ENCODE data around the gene NPL. TPM values are rescaled to one million over a fixed set of nuclear protein-coding genes. Genes with fewer than 3 reads are reported as not detected.

The NPL gene
- polyA plus RNA-seq, 3 donors: 4.5 to 8.7 (median 7.1) TPM

DNA sequence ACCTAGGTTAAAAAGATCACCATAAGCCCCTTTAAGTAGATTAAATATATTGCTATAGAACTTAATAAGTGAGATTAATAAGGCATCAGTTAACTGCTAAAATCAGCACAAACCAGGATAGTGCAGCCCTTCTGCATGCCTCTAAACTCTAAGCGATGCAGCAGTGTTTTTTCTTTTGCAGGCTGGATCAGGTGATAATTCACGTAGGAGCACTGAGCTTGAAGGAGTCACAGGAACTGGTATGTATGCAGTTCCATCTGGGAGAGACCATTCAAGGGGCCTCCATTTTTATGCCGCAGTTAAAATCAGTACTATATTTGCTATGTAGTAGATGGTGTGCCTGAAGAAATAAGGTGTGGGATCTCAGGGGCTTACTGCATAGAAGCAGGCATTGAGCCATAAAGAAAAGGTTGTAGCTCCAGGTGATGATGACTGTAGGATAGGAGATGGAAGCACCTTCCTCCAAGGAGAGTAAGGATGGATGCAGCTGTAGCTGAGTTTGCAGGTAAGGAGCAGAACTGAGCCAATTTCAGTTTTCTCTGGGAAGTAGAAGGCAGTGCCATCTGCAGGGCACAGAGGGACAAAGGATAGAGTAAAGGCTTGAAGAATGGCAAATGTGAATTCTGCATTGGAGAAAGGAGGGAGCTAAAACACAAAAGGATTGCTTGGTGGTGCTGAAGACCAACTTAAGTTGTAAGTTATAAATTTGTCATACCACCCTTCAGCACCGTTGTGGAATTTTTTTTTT lies 22.6 kb downstream of the NPL start:
- no peak for DNase-seq (ENCODE audit: low read depth in 3 of 3, low spot score in 2 of 3)

DNA sequence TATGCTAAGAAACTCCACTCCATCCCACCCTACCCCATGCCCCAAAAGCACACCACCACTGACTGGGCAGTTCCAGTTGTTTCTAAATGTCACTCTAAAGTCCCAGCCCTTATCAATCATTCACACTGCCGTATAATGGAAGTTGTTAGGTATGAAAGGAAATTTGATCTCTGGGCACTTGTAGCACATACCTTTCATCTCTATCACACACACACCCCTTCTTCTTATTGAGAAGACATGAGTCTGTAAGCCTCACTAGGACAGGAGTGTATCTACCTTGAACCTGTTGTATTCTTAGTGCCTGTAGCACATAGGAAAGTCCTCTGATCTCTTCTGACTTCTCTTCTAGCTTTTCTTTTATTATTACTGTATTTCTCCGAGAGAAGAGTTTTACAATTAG lies 27.3 kb downstream of the NPL start:
- DNase-seq (ENCODE audit: low read depth in 3 of 3, low spot score in 2 of 3): no peak

DNA sequence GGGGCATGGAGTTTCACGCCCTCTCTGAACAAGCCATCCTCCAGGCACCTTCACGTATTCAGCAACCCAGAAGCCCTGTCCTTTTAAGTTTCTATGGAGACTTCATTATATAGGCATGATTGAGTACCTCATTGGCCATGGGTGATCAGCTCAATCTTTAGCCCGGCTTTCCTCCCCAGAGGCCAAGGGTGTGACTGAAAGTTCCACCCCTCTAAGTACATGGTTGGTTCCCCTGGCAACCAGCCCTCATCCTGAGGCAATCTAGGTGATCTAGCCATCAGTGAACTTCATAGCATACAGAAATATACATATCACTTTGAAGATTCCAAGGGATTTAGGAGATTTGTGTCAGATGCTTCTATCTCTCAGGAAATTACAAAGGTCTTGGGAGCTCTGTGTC lies 28.2 kb downstream of the NPL start:
- no peak for DNase-seq (ENCODE audit: low read depth in 3 of 3, low spot score in 2 of 3)

DNA sequence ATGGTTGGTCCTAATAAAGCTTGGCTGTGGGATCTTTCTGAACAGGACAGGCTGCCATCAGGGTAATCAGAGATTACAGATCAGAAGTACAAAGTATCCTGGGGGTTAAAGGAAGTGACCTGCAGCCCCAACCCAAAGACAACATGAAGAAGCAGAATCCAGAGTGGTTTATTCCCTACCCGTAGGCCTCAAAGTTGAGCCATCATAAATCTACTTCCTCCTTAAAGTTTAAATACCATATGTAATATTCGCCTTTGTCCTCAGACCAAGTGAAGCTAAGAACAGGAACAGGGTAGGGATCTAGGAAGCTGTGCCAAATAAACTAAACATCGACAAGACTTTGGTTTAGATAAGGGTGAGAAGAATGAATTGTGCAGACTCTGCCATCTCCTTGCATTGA lies 33.6 kb downstream of the NPL start:
- DNase-seq (ENCODE audit: low read depth in 3 of 3, low spot score in 2 of 3): no peak

DNA sequence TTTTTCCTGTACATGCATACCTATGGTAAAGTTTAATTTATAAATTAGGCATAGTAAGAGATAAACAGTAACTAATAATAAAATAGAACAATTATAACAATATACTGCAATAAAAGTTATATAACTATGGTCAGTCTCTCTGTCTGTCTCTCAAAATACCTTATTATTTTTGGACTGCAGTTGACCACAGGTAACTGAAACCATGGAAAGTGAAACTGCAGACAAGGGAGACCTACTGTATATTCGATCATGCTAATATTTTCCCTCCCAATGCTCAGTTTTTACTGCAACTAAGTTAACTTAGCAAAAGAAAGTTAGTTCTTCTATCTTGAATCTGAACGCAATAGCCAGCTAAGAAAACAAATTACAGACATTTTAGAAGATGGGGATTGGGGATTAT lies 37.3 kb downstream of the NPL start:
- no peak for DNase-seq (ENCODE audit: low read depth in 3 of 3, low spot score in 2 of 3)

DNA sequence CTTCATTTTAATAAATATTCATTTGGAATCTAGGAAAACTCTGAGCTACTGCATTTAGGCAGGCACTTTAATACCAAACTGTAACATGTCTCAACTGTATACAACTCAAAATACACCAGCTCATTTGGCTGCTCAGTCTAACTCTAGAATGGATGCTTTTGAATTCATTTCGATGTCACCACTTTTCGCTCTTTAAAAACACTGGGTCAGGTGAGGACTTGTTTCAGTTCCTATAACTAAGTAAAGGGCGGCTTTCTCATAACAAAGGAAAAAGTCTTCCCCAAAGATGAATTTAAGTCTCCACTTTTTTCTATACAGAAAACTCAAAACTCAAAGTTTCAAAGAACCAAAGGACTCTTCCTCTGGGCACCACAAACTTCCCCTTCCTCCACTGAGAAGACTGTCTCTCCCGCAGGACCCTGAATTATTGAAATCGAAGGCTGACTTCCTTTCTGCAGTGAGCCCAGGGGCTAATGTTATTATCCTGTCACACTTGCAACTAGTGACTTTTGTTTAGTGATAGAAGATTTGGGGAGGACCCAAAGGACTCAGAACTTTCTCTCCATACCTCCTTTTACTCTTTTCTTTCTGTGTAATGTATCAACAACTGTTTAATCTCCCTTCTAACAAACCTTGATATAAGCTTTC lies 39.8 kb downstream of the NPL start:
- DNase-seq (ENCODE audit: low read depth in 3 of 3, low spot score in 2 of 3): no peak

DNA sequence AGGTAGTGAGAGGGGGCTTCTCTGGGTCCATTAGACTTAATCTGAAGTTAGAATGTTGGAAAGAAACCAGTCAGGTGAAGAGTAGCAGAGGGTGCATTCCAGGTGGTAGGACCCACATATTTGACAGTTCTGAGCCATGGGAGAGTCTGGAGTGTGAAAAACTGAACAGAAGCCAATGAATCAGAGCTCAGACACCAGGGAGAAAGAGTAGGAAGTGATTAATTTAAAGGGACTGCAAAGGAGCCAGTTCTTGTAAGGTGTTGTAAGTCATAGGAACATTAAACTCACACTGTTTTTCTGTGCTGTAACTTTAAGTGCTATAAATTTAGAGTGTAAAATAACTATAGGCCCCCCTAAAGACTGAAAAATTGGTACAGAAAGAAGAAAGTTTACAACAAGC lies 43.7 kb downstream of the NPL start:
- DNase-seq (ENCODE audit: low read depth in 3 of 3, low spot score in 2 of 3): no peak

DNA sequence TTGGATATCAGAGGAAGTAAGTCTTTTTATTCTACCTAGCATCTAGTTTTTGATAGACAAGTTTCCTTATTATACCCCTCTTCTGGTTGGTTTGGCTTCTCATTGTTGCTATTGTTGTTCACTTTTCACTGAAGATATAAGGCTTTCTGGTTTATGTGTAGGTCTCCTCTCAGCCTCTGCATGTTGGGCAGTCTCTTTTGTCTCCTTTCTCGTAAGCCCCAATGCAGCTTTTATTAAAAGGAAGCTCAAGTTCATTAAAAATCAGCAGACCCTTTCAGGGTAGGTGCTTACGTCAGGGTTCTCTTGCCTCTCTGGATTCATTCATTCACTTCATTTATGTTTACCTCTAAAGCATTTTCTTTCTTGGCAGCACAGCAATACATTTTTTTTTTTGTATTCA lies 44.8 kb downstream of the NPL start:
- no peak for DNase-seq (ENCODE audit: low read depth in 3 of 3, low spot score in 2 of 3)

DNA sequence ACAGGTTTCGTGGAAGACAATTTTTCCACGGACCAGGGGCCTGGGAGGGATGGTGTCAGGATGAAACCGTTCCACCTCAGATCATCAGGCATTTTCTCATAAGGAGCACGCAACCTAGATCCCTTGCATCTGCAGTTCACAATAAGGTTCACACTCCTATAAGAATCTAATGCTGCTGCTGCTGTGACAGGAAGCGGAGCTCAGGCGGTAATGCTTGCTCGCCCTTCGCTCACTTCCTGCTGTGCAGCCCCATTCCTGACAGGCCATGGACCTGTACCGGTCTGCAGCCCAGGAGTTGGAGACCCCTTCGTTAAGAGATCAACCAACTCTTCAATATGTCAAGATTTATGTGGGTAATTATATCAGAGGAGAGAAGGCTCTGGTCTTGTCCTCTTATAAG lies 46.2 kb downstream of the NPL start:
- no peak for DNase-seq (ENCODE audit: low read depth in 3 of 3, low spot score in 2 of 3)

DNA sequence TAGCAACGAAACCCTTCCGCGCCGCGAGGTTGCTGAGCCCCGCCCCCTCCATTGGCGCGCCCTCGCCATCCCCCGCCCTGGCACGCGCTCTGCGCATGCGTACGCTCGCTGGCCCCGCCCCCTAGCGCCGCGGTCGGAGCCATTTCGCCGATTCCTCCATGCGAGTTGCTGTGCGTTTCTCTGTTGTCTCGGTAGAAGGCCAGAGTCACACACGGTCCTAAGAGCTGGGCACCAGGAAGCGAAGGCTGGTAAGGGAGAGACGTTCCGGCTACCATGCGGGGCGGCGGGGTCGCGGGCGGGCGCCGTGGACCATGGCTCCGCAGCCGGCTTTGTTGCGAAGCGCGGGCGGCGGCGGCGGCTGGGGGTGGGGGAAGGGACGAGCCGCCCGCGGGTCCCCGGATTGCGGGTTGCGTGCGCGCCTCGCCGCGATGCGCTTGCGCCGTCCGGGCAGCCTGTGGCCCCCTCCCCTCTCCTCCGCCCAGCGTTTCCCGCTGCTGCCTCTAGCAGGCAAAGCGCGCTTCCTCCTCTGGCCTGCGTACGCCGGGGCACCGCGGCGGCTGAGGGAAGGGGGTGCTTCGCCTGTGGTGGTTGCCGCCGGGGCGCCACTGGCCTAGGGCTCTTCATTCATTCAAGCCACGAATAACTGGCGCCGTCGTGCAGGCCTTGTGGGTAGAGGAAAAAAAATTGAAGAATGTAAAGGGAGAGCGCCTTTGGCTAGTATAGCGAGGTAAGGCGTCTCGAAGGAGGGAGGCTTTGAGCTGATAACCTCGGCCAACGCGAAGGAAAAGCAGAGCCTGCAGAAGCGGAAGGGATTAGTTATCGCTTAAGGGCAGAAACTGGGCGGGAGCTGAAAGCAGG lies 49.9 kb downstream of the NPL start, which contains the start of gene DHX9:
Gene DHX9, plus strand, starts transcription at position 139 of the 858 bp plus-strand sequence. CDS start 3,220 bp downstream, outside the sequence.
- DNase-seq (ENCODE audit: low read depth in 3 of 3, low spot score in 2 of 3): peak; percentile 82 to 87 (median 84)

DNA sequence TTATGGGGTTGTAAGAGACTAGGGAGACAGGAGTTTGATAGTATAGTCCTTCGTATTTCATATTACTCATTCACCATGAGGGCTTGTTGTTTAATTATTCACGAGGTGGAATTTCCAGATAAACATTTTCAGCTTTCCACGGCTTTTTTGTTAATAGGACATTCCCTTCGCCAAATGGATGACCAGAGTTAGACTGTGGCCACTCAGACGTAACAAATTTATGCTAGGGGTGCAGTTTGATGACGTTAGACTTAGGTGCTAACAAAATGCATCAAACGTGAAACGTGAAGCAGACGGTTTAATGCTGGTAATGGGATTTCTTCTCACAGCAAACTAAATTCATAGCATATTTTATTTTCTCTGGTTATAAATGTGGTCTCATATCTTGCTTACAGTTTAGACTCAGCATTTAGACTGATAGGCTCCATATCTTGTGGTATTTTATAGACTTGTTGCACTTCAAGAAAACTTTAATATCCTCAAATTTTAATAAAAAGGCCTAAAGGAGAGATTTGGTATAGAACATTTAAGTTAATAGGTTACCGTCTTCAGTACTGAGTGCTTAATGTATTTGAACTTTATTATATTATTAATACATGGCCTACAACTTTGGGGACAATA lies 51.9 kb downstream of the NPL start:
- peak in 2 of 3 donors; percentile 33 to 39 for DNase-seq (ENCODE audit: low read depth in 3 of 3, low spot score in 2 of 3)

DNA sequence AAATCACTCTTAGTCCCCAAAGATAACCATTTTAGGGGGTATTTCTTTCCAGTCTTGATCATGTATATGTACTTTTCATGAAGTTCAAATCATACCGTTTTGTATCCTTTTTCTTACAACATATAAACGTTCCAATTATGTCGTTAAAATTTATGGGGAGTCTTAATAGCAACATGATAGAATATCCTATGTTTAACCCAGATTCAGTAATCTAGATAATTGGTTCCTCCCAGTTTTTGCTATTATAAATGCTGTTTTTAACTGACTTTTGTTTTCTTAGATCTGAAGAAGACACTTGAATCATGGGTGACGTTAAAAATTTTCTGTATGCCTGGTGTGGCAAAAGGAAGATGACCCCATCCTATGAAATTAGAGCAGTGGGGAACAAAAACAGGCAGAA lies 52.7 kb downstream of the NPL start:
- no peak for DNase-seq (ENCODE audit: low read depth in 3 of 3, low spot score in 2 of 3)

DNA sequence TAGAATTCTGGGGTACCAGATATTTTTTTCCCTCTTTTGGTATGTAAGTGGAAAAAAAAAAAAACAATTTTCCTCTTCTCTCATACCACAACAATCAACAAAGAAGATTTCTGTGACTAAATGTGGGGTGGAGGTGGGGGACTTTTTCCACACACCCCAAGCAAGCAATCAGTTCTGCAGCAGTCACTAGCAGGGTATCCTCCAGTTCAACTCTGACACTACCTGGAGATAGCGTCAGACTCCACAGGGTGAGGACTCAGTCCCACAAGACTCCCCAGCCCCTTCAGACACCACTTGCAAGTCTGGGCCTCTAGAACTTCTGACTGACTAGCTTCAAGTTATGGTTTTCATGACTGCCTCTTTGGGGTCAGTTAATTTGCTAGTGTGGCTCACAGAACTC lies 55.8 kb downstream of the NPL start:
- DNase-seq (ENCODE audit: low read depth in 3 of 3, low spot score in 2 of 3): no peak

DNA sequence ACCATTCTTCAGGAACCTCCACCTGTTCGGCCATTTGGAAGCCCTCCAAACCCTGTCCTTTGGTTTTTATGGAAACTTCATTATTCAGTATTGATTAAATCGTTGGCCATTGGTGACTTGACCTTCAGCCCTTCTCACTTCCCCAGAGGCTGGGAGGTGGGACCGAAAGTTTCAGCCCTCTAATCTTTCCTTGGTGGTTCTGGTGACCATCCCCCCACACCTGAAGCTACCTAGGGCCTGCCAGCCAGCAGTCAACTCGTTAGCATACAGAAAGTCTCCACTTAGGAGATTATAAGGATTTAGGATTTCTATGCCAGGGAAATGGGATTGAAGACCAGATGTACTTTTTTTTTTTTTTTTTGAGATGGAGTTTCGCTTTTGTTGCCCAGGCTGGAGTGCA lies 56.3 kb downstream of the NPL start:
- DNase-seq (ENCODE audit: low read depth in 3 of 3, low spot score in 2 of 3): no peak

DNA sequence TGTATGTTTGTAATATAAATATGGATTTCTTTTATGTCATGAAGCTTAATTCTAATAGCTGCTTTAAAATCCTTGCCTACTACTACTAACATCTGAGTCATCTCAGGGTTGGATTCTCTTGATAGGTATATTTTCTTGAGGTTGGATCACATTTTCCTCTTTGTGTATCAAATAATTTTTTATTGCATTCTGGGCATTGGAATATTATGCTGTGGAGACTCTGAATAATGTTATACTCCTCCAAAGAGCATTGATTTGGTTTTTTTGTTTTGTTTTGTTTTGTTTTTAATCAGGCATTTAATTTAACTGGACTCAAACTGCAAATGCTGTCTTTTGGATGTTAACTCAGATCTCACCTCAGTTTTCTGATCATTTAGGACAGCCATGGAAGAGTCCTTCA lies 57.5 kb downstream of the NPL start:
- DNase-seq (ENCODE audit: low read depth in 3 of 3, low spot score in 2 of 3): no peak

DNA sequence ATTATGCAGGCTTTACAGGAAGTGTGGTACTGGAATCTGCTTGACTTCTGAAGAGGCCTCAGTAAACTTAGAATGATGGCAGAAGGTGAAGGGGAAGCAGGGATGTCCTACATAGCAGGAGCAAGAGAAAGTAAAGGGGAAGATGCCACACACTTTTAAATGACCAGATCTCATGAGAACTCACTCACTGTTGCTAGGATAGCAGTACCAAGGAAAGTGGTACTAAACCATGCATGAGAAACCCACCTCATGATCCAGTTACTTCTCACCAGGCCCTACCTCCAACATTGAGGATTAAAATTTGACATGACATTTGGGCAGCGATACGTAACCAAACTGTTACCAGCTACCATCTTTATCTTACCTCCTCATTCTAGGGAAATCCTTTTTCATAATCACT lies 59.2 kb downstream of the NPL start:
- no peak for DNase-seq (ENCODE audit: low read depth in 3 of 3, low spot score in 2 of 3)

DNA sequence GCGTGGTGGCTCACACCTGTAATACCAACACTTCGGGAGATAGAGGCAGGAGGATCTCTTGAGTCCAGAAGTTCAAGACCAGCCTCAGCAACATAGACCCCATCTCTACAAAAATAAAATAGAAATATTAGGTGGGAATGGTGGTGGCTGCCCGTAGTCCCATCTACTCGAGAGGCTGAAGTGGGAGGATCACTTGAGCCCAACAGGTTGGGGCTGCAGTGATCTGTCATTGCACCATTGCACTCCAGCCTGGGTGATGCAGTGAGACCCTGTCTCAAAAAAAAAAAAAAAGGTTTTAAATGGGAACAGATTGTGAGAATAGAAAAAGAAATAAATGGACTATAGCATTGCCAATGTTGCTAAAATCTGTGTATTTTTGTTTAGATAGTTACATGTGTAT lies 60.7 kb downstream of the NPL start:
- no peak for DNase-seq (ENCODE audit: low read depth in 3 of 3, low spot score in 2 of 3)

DNA sequence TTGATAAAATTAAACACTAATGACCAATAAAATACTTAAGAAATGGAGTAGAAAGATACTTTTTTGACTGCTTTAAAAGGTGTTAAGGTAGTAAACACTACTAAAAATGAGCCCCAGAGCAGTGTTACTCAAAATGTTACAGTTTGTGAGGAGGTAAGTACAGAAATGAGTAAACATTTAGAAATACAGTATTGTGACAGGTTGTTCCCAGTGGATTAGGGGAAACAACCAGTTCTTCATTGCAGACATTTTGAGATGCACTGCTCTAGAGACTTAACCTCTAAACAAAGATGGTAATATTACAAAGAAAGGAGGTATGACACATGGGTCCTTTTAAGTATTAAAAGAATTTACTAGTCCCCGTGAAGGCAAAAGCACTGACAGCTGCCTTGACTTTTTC lies 62.3 kb downstream of the NPL start:
- DNase-seq (ENCODE audit: low read depth in 3 of 3, low spot score in 2 of 3): no peak

DNA sequence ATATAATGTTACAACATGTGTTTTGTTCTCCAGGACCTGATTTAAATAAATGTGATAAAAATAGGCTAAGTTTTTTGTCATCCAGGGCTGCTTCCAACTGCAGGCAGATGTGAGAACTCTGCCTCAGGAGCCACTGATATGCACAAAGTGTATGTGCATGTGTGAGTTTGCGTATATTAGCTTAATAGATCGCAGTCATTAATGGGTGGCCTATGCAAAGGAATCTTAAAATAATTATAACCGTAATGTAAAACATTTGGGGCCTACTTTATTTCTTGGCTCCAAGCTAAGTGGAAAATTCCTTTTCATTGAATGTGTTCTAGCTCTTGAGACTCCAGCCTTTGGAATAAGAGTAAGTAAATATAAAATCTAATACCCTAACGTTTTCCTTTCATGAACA lies 66.3 kb downstream of the NPL start:
- no peak for DNase-seq (ENCODE audit: low read depth in 3 of 3, low spot score in 2 of 3)

DNA sequence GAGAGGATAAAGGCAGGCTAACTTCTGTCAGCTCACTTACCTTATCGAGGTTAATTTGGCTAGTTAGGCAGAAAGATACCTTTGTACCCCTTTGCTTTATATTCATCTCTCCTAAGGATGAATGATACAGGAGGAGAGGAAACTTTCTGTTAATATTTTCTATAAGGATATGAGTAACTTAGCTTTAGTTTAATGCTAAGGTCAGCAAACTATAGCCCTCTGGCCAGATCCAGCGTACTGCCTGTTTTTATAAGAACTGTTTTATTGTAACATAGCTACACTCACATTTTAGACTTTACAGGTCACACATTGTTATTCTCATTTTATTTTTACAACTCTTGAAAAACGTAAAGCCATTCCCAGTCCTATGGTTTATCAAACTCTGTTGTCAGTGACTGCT lies 67.6 kb downstream of the NPL start:
- no peak for DNase-seq (ENCODE audit: low read depth in 3 of 3, low spot score in 2 of 3)

DNA sequence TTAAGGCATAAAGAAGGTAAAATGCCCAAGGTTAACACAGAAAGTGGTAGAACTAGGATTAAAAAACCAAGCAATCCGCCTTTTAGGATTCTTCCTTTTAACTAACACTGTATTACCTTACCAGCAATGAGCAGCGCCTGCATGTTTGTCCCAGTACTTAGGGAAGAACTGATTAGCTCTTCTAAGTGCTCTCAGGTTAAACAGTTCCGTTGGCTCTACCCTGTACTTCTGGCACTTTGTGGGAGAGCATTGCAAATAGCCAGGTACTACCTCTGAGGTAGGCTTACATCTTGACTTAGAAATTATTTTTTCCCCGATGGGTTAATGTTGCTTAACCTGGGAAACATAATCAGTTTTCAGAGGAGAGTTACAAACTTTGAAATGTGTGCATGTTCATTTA lies 71.1 kb downstream of the NPL start:
- DNase-seq (ENCODE audit: low read depth in 3 of 3, low spot score in 2 of 3): no peak

Measured in right renal cortex interstitium (tissue), 3 donors.